Head of caudate nucleus (tissue), 42 donors: ENCODE results near the gene ASTN2.

ENCODE experiments used
- DNase-seq, 42 donors: peaks; one replicate each; pipeline versions ENCODE4 v3.0.0 to v3.0.0-alpha.2; 2020 to 2021; ENCODE audit warnings: mixed read lengths in 7 of 42
- intact Hi-C: fragments of 100-400 bp; cut with DNase I; formaldehyde crosslinking; loops from one replicate; pipeline ENCODE4 v1.15.0; 2022

Gene ASTN2

DNA sequence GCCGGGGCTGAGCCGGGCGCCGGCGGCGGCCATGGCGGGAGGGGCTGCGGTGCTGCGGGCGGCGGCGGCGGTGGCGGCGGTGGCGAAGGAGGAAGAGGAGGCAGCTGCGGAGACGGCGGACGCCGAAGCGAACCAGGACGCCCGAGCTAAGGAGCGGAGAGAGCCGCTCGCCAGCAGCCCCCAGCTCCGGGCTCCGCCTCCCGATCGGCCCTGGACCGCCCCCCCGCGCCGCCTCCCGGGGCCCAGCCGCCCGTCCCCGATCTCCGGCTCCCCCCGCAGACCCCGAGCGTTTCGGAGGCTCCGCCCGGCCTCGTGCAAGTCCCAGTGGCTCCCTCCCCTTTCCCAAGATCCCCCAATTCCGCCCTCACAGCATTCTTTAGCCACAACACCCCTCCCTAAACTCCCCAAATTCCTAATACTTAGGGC lies at the start of gene ASTN2:
ASTN2 (minus strand) TSS at position 152 of the 426 bp plus-strand sequence; CDS start at position 33, 119 bp downstream.
- intact Hi-C loops, result loop anchor here (5.0 to 10.0 kb wide), 2 partner anchors 50 to 338 kb away; no protein-coding TSS in a partner anchor

GRCh38 chr9:117462861-117463260 lies 48.0 kb upstream of the ASTN2 start:
- intact Hi-C loops, result loop anchor here (10.0 kb wide), 1 partner anchor 48 kb away; the partner anchor contains the start of gene ASTN2
- peak in 4 of 42 donors; percentile 7 to 17 (median 10) for DNase-seq

More for the DNA sequence above, at the start of gene ASTN2:
- DNase-seq, result peak in 40 of 42 donors; percentile 47 to 84 (median 72)

GRCh38 chr9:117461386-117461785 lies 46.5 kb upstream of the ASTN2 start:
- no peak for DNase-seq
- intact Hi-C loops, result loop anchor here (10.0 kb wide), 1 partner anchor 47 kb away; the partner anchor contains the start of gene ASTN2

DNA sequence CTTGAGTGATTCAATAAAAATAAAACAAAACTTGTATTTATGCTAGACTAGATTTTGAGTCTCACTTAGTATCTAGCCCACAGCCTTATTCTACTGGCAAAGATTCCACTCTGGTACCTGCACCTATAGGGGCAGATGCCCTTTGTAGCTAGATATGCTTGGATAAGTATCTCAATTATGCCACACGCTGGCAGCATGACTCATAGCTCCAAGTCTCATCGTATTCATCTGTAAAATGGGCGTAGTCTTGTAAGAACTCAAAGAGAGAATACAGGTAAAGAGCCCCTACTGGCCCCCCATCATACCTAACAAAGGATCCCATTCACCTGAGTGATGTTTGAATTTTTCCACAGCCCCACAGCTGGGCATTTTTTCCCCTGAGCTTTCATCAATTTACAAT lies 45.9 kb upstream of the ASTN2 start:
- DNase-seq, result no peak
- intact Hi-C loops, result loop anchor here (10.0 kb wide), 1 partner anchor 46 kb away; the partner anchor contains the start of gene ASTN2

GRCh38 chr9:117459913-117460312 lies 45.1 kb upstream of the ASTN2 start:
- intact Hi-C loops, result loop anchor here (10.0 kb wide), 1 partner anchor 45 kb away; the partner anchor contains the start of gene ASTN2
- DNase-seq, result no peak

- intact Hi-C loops, result no loop called here
- DNase-seq, result no peak
Measured at GRCh38 chr9:117458066-117458465, 43.2 kb upstream of the ASTN2 start.

- intact Hi-C loops, result no loop called here
- DNase-seq, result no peak
Measured at GRCh38 chr9:117454711-117455110, 39.9 kb upstream of the ASTN2 start.

- intact Hi-C loops, result no loop called here
- no peak for DNase-seq
Measured at GRCh38 chr9:117453737-117454136, 38.9 kb upstream of the ASTN2 start.

DNA sequence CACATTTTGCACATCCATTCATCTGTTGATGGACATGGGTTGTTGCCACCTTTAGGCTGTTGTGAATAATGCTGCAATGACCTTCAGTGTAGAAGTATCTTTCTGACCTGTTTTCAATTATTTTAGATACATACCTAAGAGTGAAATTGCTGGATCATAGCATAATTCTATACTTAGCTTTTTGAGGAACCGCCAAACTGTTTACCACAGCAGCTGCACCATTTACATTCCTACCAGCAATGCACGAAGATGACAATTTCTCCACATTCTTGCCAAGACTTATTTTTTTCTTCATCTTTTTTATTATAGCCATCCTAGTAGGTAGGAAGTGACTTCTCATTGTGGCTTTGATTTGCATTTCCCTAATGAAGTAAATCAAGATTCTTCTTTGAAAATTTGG lies 36.5 kb upstream of the ASTN2 start:
- intact Hi-C loops, result no loop called here
- no peak for DNase-seq

DNA sequence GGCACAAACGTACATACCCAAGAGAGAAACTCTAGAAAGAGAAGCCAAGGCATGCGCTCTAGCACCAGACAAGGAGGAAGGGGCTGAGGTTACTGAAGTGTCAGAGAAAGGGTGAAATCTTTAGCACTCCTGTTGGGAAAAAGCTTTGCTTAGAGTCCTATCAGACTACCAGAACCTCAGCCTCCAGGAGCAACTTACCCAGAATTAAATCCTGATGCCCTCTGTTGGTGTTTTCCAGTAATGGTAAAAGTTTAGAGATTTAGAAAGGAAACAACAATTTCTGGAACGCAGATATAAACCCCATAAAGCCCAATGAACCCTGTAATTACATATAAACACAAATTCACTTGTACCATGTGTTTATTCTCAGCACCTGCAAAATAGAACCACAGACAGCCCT lies 33.2 kb upstream of the ASTN2 start:
- DNase-seq, result no peak
- intact Hi-C loops, result no loop called here

DNA sequence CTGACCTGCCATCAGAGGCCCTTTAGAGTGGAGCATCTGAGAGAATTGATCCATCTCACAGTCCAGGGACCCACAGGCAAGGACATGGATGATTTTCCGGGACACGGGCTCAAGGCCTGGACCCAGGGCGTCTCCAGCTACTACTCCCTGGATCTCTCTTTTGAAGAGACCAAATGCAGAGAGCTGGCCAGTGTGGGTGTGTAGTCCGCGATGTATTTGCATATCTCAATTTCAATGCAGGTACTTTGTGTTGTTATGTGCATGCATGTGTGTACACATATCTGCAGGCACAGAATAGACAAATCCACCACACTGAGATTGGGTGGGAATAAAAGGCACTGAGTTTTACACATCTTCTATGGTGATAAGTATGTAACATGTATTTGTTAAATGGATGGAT lies 30.8 kb upstream of the ASTN2 start:
- DNase-seq, result no peak
- intact Hi-C loops, result no loop called here

GRCh38 chr9:117444501-117444900 lies 29.6 kb upstream of the ASTN2 start:
- DNase-seq, result no peak
- intact Hi-C loops, result no loop called here

DNA sequence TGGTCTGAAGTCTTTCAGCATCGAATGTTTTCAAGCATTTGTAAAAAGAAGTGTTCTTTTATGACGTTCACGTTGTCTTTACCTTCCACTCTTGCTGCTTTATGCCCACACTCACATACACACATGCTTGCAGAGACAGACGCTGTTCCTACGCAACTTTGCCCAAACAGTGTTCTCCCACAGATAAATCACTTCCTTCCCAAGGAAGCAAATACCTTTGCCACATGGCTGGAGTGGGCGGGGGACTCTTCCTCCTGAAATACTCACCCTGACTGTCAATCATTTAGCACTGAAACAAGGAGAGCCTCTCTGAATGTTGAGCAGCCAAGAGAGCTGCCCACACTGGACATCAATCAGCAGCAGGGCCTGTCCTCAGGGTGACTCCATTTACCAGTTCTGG lies 22.4 kb upstream of the ASTN2 start:
- intact Hi-C loops, result no loop called here

GRCh38 chr9:117435630-117436261 lies 20.9 kb upstream of the ASTN2 start:
- intact Hi-C loops, result no loop called here
- peak in 2 of 42 donors; percentile 9 to 62 for DNase-seq

More for the DNA sequence above, 22.4 kb upstream of the ASTN2 start:
- peak in 2 of 42 donors; percentile 21 to 22 for DNase-seq

GRCh38 chr9:117434566-117434965 lies 19.7 kb upstream of the ASTN2 start:
- DNase-seq, result no peak
- intact Hi-C loops, result no loop called here

DNA sequence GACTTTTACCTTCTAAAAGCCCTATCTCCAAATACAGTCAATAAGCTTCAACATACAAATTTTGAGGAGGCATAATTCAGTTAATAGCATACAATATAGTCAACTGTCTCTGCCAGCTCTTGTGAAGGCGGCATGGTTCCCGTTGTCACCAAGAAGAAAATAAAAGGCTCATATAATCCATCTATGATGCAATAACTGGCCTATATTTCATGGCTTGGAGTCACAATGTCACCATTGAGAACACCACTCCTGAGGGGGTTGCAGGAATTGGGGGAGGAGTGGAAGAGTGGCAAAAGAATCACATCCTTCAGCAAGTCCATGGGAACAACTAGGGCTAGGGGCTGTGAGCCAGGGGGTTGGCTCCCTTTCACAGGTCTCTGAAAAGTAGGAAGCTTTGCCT lies 16.0 kb upstream of the ASTN2 start:
- intact Hi-C loops, result no loop called here
- DNase-seq, result no peak

DNA sequence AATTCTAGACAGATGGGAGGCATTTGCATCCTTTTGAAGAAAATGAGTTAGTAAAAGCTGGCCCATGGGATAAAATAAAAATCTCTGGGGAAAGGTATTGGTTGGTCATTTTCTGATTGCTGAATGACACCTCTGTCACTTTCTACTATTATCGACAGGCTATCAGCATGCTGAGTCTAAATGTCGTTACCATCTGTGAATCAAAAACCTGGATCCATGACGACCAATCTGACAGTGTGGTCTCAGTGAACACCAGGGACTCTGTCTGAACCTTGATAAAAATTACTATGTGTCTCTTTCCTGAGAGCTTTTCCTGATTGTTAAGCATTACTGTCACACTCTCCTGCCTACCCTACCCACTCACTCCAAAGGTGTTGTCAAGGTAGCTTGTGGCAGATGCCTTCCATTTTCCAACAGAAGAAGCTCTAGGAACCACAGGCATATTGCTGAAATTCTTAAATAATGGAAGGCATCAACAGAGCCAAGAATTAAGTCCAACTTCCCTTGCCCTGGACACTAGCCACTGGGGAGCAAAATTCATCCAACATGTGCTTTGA lies 12.6 kb upstream of the ASTN2 start:
- intact Hi-C loops, result no loop called here

DNA sequence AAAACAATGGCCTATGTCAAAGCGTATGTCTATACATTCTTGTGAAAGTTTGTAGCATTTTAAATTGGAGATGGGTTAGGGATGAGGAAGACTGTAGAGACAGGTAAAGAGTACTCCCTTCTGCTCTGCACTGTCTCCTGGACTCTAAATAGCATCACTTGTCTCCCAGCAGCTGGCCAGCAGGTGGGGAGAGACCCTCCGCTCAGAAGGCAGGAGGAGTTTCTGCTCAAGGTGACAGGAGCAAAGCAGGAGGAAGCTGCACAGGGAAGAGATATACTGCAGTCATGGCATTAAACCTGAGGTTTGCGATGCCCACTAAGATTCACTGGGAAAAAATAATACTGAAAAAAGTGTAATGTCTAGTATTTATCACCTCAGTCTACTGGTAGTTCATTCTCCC lies 10.7 kb upstream of the ASTN2 start:
- no peak for DNase-seq
- intact Hi-C loops, result no loop called here

More for the DNA sequence above, 12.6 kb upstream of the ASTN2 start:
- peak in 2 of 42 donors; percentile 33 to 55 for DNase-seq

DNA sequence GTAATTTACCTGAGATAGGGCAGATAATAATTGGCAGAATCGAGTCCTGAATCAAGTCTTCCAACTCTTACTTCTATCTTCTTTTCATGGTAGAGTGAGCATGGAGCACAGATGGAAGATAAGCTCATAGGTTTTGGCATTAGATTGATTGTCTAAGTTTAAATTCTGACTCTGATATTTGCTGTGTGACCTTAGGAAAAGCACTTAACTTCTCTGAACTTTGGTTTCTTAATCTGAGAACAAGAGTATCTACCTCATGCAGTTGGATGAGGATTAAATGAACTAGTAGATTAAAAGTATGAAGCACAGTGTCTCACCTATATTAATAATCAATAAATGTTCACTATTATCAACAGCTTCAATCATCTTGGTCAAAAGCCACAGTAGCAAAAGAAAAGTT lies 9.4 kb upstream of the ASTN2 start:
- no peak for DNase-seq
- intact Hi-C loops, result no loop called here

DNA sequence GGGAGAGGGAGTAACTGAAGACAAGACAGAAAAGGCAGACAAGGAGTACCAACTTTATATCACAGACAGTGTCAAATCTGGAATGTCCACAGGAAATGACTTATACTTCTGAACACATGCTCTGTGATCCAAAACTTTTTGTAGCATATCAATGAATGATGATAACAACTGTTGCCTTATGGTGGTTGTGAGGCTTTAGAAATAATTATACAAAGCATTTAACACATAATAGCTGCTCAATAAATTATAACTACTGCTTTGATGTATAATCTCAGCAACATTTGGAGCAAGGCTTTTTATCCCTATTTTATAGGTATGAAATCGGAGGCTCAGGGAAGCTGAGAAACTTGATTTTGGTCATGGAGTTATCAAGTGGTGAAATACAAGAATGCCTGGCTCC lies 3.3 kb upstream of the ASTN2 start:
- intact Hi-C loops, result loop anchor here (10.0 kb wide), 1 partner anchor 47 kb away; no protein-coding TSS in a partner anchor
- DNase-seq, result no peak

DNA sequence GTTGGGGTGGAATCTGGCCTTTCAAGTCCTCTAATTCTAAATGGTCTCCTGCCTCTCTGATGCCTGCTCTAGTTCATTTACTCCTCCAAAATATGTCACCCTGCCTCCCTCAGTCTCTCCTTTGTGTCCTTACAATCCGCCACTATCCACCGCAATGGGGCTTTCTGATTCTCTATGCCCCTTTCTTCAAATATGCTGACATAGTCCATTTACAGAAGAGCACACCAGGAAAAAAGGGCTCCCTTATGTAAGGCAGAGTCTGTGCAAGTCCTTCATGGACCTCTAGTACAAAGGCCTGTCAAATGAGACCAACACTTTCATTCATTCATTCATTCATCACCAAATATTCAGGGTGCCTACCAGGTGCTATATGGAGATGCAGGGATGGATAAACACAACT lies 2.0 kb upstream of the ASTN2 start:
- DNase-seq, result no peak
- intact Hi-C loops, result loop anchor here (10.0 kb wide), 1 partner anchor 48 kb away; no protein-coding TSS in a partner anchor
